A172 (cell line): Measurements from ENCODE around the gene RANBP9. TPM values are rescaled to one million over a fixed set of nuclear protein-coding genes. Genes with fewer than 3 reads are reported as not detected.

Source experiments
- DNase-seq: peaks from one replicate; pipeline ENCODE4 v3.0.0-alpha.2; 2015; ENCODE audit warnings: low spot score
- total RNA-seq: library from RNA; depleted of rRNA; stranded (reverse); fragments of >200 nt; shearing (Covaris generic); gene quantifications from 2 replicates; pipeline ENCODE4 v1.2.3, GENCODE V29; 2014; rRNA removed

RANBP9 gene
- total RNA-seq: 21.8 and 24.6 TPM in 2 replicates

- DNase-seq: peak; percentile 64
Measured at GRCh38 chr6:13711733-13712598, at the start of gene RANBP9. TSS of gene RANBP9 (minus strand) at chr6:13711835. CDS start at chr6:13711505, 330 bp downstream.

- no peak for DNase-seq
Measured at GRCh38 chr6:13760307-13761304, 49.0 kb upstream of the RANBP9 start.

GRCh38 chr6:13759025-13759424, 47.4 kb upstream of the RANBP9 start:
- DNase-seq: no peak

GRCh38 chr6:13754644-13755043, 43.0 kb upstream of the RANBP9 start:
- DNase-seq: no peak

GRCh38 chr6:13743736-13744127, 32.1 kb upstream of the RANBP9 start:
- DNase-seq: no peak

- no peak for DNase-seq
Measured at GRCh38 chr6:13742961-13743735, 31.5 kb upstream of the RANBP9 start.

GRCh38 chr6:13741365-13741764, 29.7 kb upstream of the RANBP9 start:
- no peak for DNase-seq

GRCh38 chr6:13735031-13735430, 23.4 kb upstream of the RANBP9 start:
- no peak for DNase-seq

- peak; percentile 62 for DNase-seq
Measured at GRCh38 chr6:13733178-13733887, 21.7 kb upstream of the RANBP9 start.

GRCh38 chr6:13730704-13731103, 19.1 kb upstream of the RANBP9 start:
- no peak for DNase-seq

- peak; percentile 44 for DNase-seq
Measured at GRCh38 chr6:13729891-13730290, 18.3 kb upstream of the RANBP9 start.

- DNase-seq: peak; percentile 81
Measured at GRCh38 chr6:13725570-13725969, 13.9 kb upstream of the RANBP9 start.

- no peak for DNase-seq
Measured at GRCh38 chr6:13725052-13725451, 13.4 kb upstream of the RANBP9 start.

- DNase-seq: peak; percentile 95
Measured at GRCh38 chr6:13724182-13724581, 12.5 kb upstream of the RANBP9 start.

- no peak for DNase-seq
Measured at GRCh38 chr6:13722880-13723279, 11.2 kb upstream of the RANBP9 start.

- no peak for DNase-seq
Measured at GRCh38 chr6:13718123-13718458, 6.5 kb upstream of the RANBP9 start.

- DNase-seq: no peak
Measured at GRCh38 chr6:13716955-13717295, 5.3 kb upstream of the RANBP9 start.

- no peak for DNase-seq
Measured at GRCh38 chr6:13716225-13716954, 4.8 kb upstream of the RANBP9 start.

- DNase-seq: no peak
Measured at GRCh38 chr6:13715444-13715883, 3.8 kb upstream of the RANBP9 start.

GRCh38 chr6:13712599-13712898, 914 bp upstream of the RANBP9 start:
- DNase-seq: no peak

GRCh38 chr6:13711324-13711732, 307 bp downstream of the RANBP9 start:
- no peak for DNase-seq
